ENCODE results near the gene HS3ST3A1. TPM values are rescaled to one million over a fixed set of nuclear protein-coding genes. Genes with fewer than 3 reads are reported as not detected.

HS3ST3A1 gene
- total RNA-seq, 1 donor from 2014 or later = 0.41 TPM

GRCh38 chr17:13541032-13541480 is 60.7 kb downstream of the HS3ST3A1 start:
- DNase-seq (ENCODE audit: low spot score in 2 of 2) (no peak), FAIRE-seq (no peak)

GRCh38 chr17:13540546-13540945 is 61.2 kb downstream of the HS3ST3A1 start:
- no peak for FAIRE-seq
- no peak for DNase-seq (ENCODE audit: low spot score in 2 of 2)

GRCh38 chr17:13539421-13539820 is 62.3 kb downstream of the HS3ST3A1 start:
- FAIRE-seq (no peak), DNase-seq (ENCODE audit: low spot score in 2 of 2) (no peak)

GRCh38 chr17:13538841-13539411 is 62.8 kb downstream of the HS3ST3A1 start:
- DNase-seq (ENCODE audit: low spot score in 2 of 2) = no peak

GRCh38 chr17:13537871-13538643 is 63.7 kb downstream of the HS3ST3A1 start:
- no peak for FAIRE-seq

More at GRCh38 chr17:13538841-13539411, 62.8 kb downstream of the HS3ST3A1 start:
- no peak for FAIRE-seq

GRCh38 chr17:13537167-13537731 is 64.5 kb downstream of the HS3ST3A1 start:
- no peak for DNase-seq (ENCODE audit: low spot score in 2 of 2)

More at GRCh38 chr17:13537871-13538643, 63.7 kb downstream of the HS3ST3A1 start:
- DNase-seq (ENCODE audit: low spot score in 2 of 2) = no peak

GRCh38 chr17:13534946-13535345 is 66.8 kb downstream of the HS3ST3A1 start:
- FAIRE-seq = no peak

More at GRCh38 chr17:13537167-13537731, 64.5 kb downstream of the HS3ST3A1 start:
- no peak for FAIRE-seq

GRCh38 chr17:13531721-13532120 is 70.0 kb downstream of the HS3ST3A1 start:
- DNase-seq (ENCODE audit: low spot score in 2 of 2) (no peak), FAIRE-seq (no peak)

More at GRCh38 chr17:13534946-13535345, 66.8 kb downstream of the HS3ST3A1 start:
- no peak for DNase-seq (ENCODE audit: low spot score in 2 of 2)

- DNase-seq (ENCODE audit: low spot score in 2 of 2) (no peak), FAIRE-seq (no peak)
Measured at GRCh38 chr17:13525876-13526275, 75.9 kb downstream of the HS3ST3A1 start.

GRCh38 chr17:13523164-13523563 is 78.6 kb downstream of the HS3ST3A1 start:
- DNase-seq (ENCODE audit: low spot score in 2 of 2) (no peak), FAIRE-seq (no peak)

GRCh38 chr17:13522749-13523148 is 79.0 kb downstream of the HS3ST3A1 start:
- DNase-seq (ENCODE audit: low spot score in 2 of 2) (no peak), FAIRE-seq (no peak)

- DNase-seq (ENCODE audit: low spot score in 2 of 2) (no peak), FAIRE-seq (no peak)
Measured at GRCh38 chr17:13521784-13522183, 79.9 kb downstream of the HS3ST3A1 start.

- peak in 1 of 2 donors; percentile 4 for DNase-seq (ENCODE audit: low spot score in 2 of 2)
- no peak for FAIRE-seq
Measured at GRCh38 chr17:13520899-13521572, 80.7 kb downstream of the HS3ST3A1 start.

- DNase-seq (ENCODE audit: low spot score in 2 of 2) (no peak), FAIRE-seq (no peak)
Measured at GRCh38 chr17:13518261-13519000, 83.3 kb downstream of the HS3ST3A1 start.

GRCh38 chr17:13513039-13513405 is 88.7 kb downstream of the HS3ST3A1 start:
- no peak for FAIRE-seq
- no peak for DNase-seq (ENCODE audit: low spot score in 2 of 2)

GRCh38 chr17:13510062-13510461 is 91.7 kb downstream of the HS3ST3A1 start:
- no peak for FAIRE-seq
- no peak for DNase-seq (ENCODE audit: low spot score in 2 of 2)

- FAIRE-seq (no peak), DNase-seq (ENCODE audit: low spot score in 2 of 2) (no peak)
Measured at GRCh38 chr17:13509527-13509926, 92.2 kb downstream of the HS3ST3A1 start.

- FAIRE-seq = no peak
- no peak for DNase-seq (ENCODE audit: low spot score in 2 of 2)
Measured at GRCh38 chr17:13508896-13509295, 92.8 kb downstream of the HS3ST3A1 start.

- DNase-seq (ENCODE audit: low spot score in 2 of 2) (no peak), FAIRE-seq (no peak)
Measured at GRCh38 chr17:13503526-13503925, 98.2 kb downstream of the HS3ST3A1 start.

- FAIRE-seq = no peak
- no peak for DNase-seq (ENCODE audit: low spot score in 2 of 2)
Measured at GRCh38 chr17:13502263-13502662, 99.5 kb downstream of the HS3ST3A1 start.
